CD4-positive, alpha-beta T cell (primary cell): ENCODE measurements around the gene SLC1A4. TPM values are rescaled to one million over a fixed set of nuclear protein-coding genes. Genes with fewer than 3 reads are reported as not detected.
"Not testable (repeated sequence)": the region's sequence is repeated elsewhere in the genome, so short reads cannot be mapped to it uniquely, and the experiment has no call there.

Experiments used
- ATAC-seq: fragments of 200-7000 bp; cut with Tn5 transposase; one replicate; pipeline ENCODE4 v1.10.0; 2022; ENCODE audit warnings: mild to moderate bottlenecking; ENCODE audit not compliant: poor library complexity
- CTCF ChIA-PET: fragments of 350-600 bp; sonication (Branson Sonifier 250); formaldehyde crosslinking; loops from one replicate; lab custom pipeline; 2021; ENCODE audit warnings: antibody characterized with exemption, inconsistent platforms; lab: Charles Lee
- POLR2A ChIA-PET: fragments of 350-600 bp; sonication (Branson Sonifier 250); formaldehyde crosslinking; loops from one replicate; lab custom pipeline; 2021; ENCODE audit warnings: antibody characterized with exemption, inconsistent platforms; lab: Charles Lee
- DNase-seq, 14 experiments: peaks; one replicate each; pipeline ENCODE4 v3.0.0-alpha.2; 2013 to 2020; ENCODE audit warnings: mixed read lengths in 2 of 14
- H3K27ac ChIP-seq, 2 donors: one replicate each; pipeline versions ENCODE4 v1.5.1 to v1.7.0; 2013; ENCODE audit warnings: low read length in 2 of 2, low read depth in 1 of 2, mild to moderate bottlenecking in 1 of 2
- H3K27me3 ChIP-seq, 2 experiments: 1 replicate in 1 of 2; 2 replicates in 1 of 2; pipeline versions ENCODE4 v1.6.1 to v1.7.0; 2013; ENCODE audit warnings: low read length in 2 of 2, control low read depth in 1 of 2, mild to moderate bottlenecking in 1 of 2, moderate library complexity in 1 of 2; ENCODE audit not compliant: insufficient read depth in 2 of 2, control insufficient read depth in 1 of 2
- H3K36me3 ChIP-seq: one replicate; pipeline ENCODE4 v1.6.1; 2013; ENCODE audit warnings: low read length, control low read depth; ENCODE audit not compliant: insufficient read depth
- H3K4me1 ChIP-seq: one replicate; pipeline ENCODE4 v1.6.1; 2013; ENCODE audit warnings: low read length, control low read depth; ENCODE audit not compliant: insufficient read depth
- H3K4me3 ChIP-seq: one replicate; pipeline ENCODE4 v1.5.1; 2013; ENCODE audit warnings: mild to moderate bottlenecking, low read length, moderate library complexity
- H3K9me3 ChIP-seq, 2 experiments: 1 replicate in 1 of 2; 2 replicates in 1 of 2; pipeline versions ENCODE4 v1.6.1 to v1.7.0; 2013; ENCODE audit warnings: low read length in 2 of 2, mild to moderate bottlenecking in 2 of 2, control low read depth in 1 of 2, moderate library complexity in 1 of 2; ENCODE audit not compliant: control insufficient read depth in 1 of 2, insufficient read depth in 1 of 2
- H3K27ac Mint-ChIP-seq: one replicate; pipeline ENCODE4 v1.8.0; 2020; ENCODE audit warnings: mixed read lengths
- H3K27me3 Mint-ChIP-seq: one replicate; pipeline ENCODE4 v1.8.0; 2021; ENCODE audit warnings: mixed read lengths
- H3K36me3 Mint-ChIP-seq: one replicate; pipeline ENCODE4 v1.8.0; 2021; ENCODE audit warnings: low read depth, mixed read lengths
- H3K4me1 Mint-ChIP-seq: one replicate; pipeline ENCODE4 v1.8.0; 2021; ENCODE audit warnings: low read depth, mixed read lengths
- H3K4me3 Mint-ChIP-seq: one replicate; pipeline ENCODE4 v1.8.0; 2020; ENCODE audit warnings: mild to moderate bottlenecking, mixed read lengths
- H3K9me3 Mint-ChIP-seq: one replicate; pipeline ENCODE4 v1.8.0; 2020; ENCODE audit warnings: mixed read lengths
- CTCF ChIP-seq: fragments of 200-600 bp; IDR thresholded peaks from one replicate; pipeline ENCODE4 v1.8.0; 2022; ENCODE audit warnings: antibody characterized with exemption, mild to moderate bottlenecking
- intact Hi-C, 2 experiments: fragments of 100-400 bp; cut with DNase I in 1 of 2; cut with micrococcal nuclease in 1 of 2; formaldehyde crosslinking; loops; one replicate each; pipeline versions ENCODE4 v1.15.1 to v1.9.0; 2023 to 2025; cut with DNase I, micrococcal nuclease
- total RNA-seq, 174 experiments: library from RNA in 2 of 174; stranded (reverse) in 2 of 174; gene quantifications; one replicate each; pipeline ENCODE4 v1.2.3 and lab custom pipeline; 2021 to 2026

SLC1A4 gene
- total RNA-seq, 2 experiments from 2014 or later: 2.4 to 2.8 TPM

- Mint-ChIP-seq H3K36me3 (no peaks in the 10 kb centered on the region), H3K27me3 (no peaks in the 10 kb centered on the region), H3K27ac (no peak overlapping the region), H3K9me3 (peaks cover 4% of the 10 kb centered on the region), H3K4me1 (no peaks in the 10 kb centered on the region), H3K4me3 (no peak overlapping the region)
- ChIA-PET POLR2A (no interaction called here), CTCF (no interaction called here)
- TF ChIP-seq CTCF: no peak
- no peak overlapping the region for H3K27ac ChIP-seq
- no peaks in the 10 kb centered on the region for H3K36me3 ChIP-seq
- H3K4me3 ChIP-seq: no peak overlapping the region
- peaks cover 0 to 3% of the 10 kb centered on the region in 2 experiments for H3K9me3 ChIP-seq
- H3K4me1 ChIP-seq: no peaks in the 10 kb centered on the region
- DNase-seq (no peak), ATAC-seq (no peak)
- H3K27me3 ChIP-seq: no peaks in the 10 kb centered on the region
- intact Hi-C loops: no loop called here
Observed at GRCh38 chr2:64958556-64958955, 30.6 kb upstream of the SLC1A4 start.

- Mint-ChIP-seq H3K9me3 (no peaks in the 10 kb centered on the region), H3K27ac (no peak overlapping the region), H3K4me3 (no peak overlapping the region), H3K4me1 (no peaks in the 10 kb centered on the region), H3K27me3 (no peaks in the 10 kb centered on the region), H3K36me3 (no peaks in the 10 kb centered on the region)
- POLR2A ChIA-PET: no interaction called here
- no peak overlapping the region for H3K27ac ChIP-seq
- TF ChIP-seq CTCF: no peak
- no peak overlapping the region for H3K4me3 ChIP-seq
- CTCF ChIA-PET: no interaction called here
- no peaks in the 10 kb centered on the region for H3K27me3 ChIP-seq
- ATAC-seq (no peak), DNase-seq (no peak)
- H3K9me3 ChIP-seq: no peaks in the 10 kb centered on the region
- intact Hi-C loops: no loop called here
- H3K36me3 ChIP-seq: no peaks in the 10 kb centered on the region
- H3K4me1 ChIP-seq: no peaks in the 10 kb centered on the region
Observed at GRCh38 chr2:64960819-64961218, 28.4 kb upstream of the SLC1A4 start.

- H3K9me3 Mint-ChIP-seq, H3K4me1 Mint-ChIP-seq, H3K27ac ChIP-seq, H3K4me1 ChIP-seq, CTCF ChIA-PET, H3K27me3 ChIP-seq, DNase-seq, H3K4me3 Mint-ChIP-seq, H3K27ac Mint-ChIP-seq, intact Hi-C loops, H3K4me3 ChIP-seq, H3K9me3 ChIP-seq, H3K36me3 ChIP-seq, ATAC-seq, H3K27me3 Mint-ChIP-seq, H3K36me3 Mint-ChIP-seq, POLR2A ChIA-PET: not testable (repeated sequence)
Observed at GRCh38 chr2:64963138-64963537, 26.1 kb upstream of the SLC1A4 start.

GRCh38 chr2:64963719-64964118, 25.5 kb upstream of the SLC1A4 start:
- Mint-ChIP-seq H3K36me3 (no peaks in the 10 kb centered on the region), H3K4me3 (no peak overlapping the region), H3K27me3 (no peaks in the 10 kb centered on the region), H3K4me1 (no peaks in the 10 kb centered on the region), H3K9me3 (no peaks in the 10 kb centered on the region), H3K27ac (no peak overlapping the region)
- CTCF ChIA-PET: interaction anchor here (0.6 kb wide), 1 partner anchor 17 kb away, joined by 3 read pairs; no protein-coding TSS in a partner anchor
- intact Hi-C loops: no loop called here
- no peak for TF ChIP-seq CTCF
- no peaks in the 10 kb centered on the region for H3K4me1 ChIP-seq
- H3K4me3 ChIP-seq: no peak overlapping the region
- POLR2A ChIA-PET: interaction anchor here (0.6 kb wide), 1 partner anchor 95 kb away, joined by 3 read pairs; no protein-coding TSS in a partner anchor
- H3K9me3 ChIP-seq: no peaks in the 10 kb centered on the region
- H3K36me3 ChIP-seq: no peaks in the 10 kb centered on the region
- H3K27ac ChIP-seq: no peak overlapping the region
- no peak for ATAC-seq
- H3K27me3 ChIP-seq: no peaks in the 10 kb centered on the region
- no peak for DNase-seq
